HG03565 (cell line): ENCODE data around the gene TNS1.

Experiments used
- ATAC-seq: cut with Tn5 transposase; IDR thresholded peaks from one replicate; pipeline ENCODE4 v1.9.1; 2021; ENCODE audit warnings: mild to moderate bottlenecking, moderate library complexity; ENCODE audit not compliant: unreplicated experiment

Gene TNS1

GRCh38 chr2:217837530-217837929 is 165.3 kb downstream of the TNS1 start:
- ATAC-seq, result no peak

- ATAC-seq, result no peak
These were observed 165.8 kb downstream of the TNS1 start for GRCh38 chr2:217836901-217837491.

- ATAC-seq, result no peak
These were observed 166.6 kb downstream of the TNS1 start for GRCh38 chr2:217835931-217836891.

- ATAC-seq, result no peak
These were observed 167.9 kb downstream of the TNS1 start for GRCh38 chr2:217834744-217835513.

- no peak for ATAC-seq
These were observed 168.7 kb downstream of the TNS1 start for GRCh38 chr2:217834057-217834620.

- ATAC-seq, result no peak
These were observed 169.4 kb downstream of the TNS1 start for GRCh38 chr2:217833439-217833838.

- ATAC-seq, result no peak
These were observed 169.8 kb downstream of the TNS1 start for GRCh38 chr2:217832987-217833386.

- ATAC-seq, result no peak
These were observed 170.7 kb downstream of the TNS1 start for GRCh38 chr2:217832115-217832514.

- no peak for ATAC-seq
These were observed 171.5 kb downstream of the TNS1 start for GRCh38 chr2:217831306-217831705.

- ATAC-seq, result no peak
These were observed 172.0 kb downstream of the TNS1 start for GRCh38 chr2:217830807-217831206.

GRCh38 chr2:217830061-217830460 is 172.7 kb downstream of the TNS1 start:
- ATAC-seq, result no peak

GRCh38 chr2:217829420-217829819 is 173.4 kb downstream of the TNS1 start:
- ATAC-seq, result no peak

GRCh38 chr2:217828336-217828735 is 174.5 kb downstream of the TNS1 start:
- no peak for ATAC-seq

GRCh38 chr2:217827430-217828201 is 175.2 kb downstream of the TNS1 start:
- no peak for ATAC-seq

- ATAC-seq, result no peak
These were observed 175.8 kb downstream of the TNS1 start for GRCh38 chr2:217826991-217827390.

GRCh38 chr2:217826520-217826919 is 176.3 kb downstream of the TNS1 start:
- ATAC-seq, result no peak

GRCh38 chr2:217825469-217826235 is 177.1 kb downstream of the TNS1 start:
- no peak for ATAC-seq

GRCh38 chr2:217824223-217824622 is 178.6 kb downstream of the TNS1 start:
- ATAC-seq, result no peak

- no peak for ATAC-seq
These were observed 179.2 kb downstream of the TNS1 start for GRCh38 chr2:217823626-217824025.
